ENCODE data around the gene FZD8.
A peak's percentile ranks its signal among the peaks of the same experiment; 100 is the strongest.

FZD8 gene

DNA sequence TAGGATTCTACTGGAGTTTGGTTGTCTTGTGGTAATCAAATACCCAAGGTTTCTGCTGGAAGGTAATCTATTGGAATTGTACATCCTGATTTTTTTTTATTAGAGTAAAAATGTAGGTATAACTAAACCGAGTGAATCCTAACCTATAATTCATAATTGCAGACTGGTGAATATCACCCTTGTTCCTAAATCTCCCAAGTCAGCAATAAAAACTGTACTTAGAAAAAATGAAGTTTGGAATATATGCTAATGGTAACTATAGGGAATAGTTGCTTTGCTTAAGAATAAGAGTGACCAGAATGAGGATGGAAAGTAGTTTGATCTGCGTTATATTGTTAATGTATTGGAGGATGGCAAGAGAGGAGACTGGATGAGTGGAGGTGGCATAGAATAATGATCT is 10.7 kb upstream of the FZD8 start:
- Mint-ChIP-seq H3K27me3 (peaks cover 22% of the 10 kb centered on the region), H3K4me1 (no peaks in the 10 kb centered on the region), H3K9me3 (no peaks in the 10 kb centered on the region), H3K27ac (peak overlapping the region in 1 of 2 donors; percentile 4), H3K4me3 (no peak overlapping the region)
- DNase-seq (no peak), ATAC-seq (no peak)

DNA sequence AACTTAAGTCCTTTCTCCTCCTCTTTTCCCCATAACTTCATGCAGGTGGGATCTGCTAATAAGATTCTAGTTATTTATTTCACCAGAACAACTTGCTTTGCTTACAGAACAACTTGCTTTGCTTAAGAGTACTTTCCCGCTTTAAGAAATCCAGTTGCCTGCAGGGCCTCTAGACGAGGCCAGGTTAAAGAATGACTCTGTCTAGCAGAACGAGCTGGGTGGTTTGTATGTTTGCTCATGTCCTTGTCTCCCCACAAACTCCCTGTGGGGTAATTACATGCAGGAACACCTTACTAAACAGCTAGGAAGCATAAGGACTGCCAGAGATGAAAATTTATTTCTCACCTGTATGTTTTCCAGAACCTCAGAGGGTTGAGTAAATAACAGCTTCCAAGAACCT is 8.8 kb upstream of the FZD8 start:
- DNase-seq = no peak
- Mint-ChIP-seq H3K9me3 (no peaks in the 10 kb centered on the region), H3K4me1 (no peaks in the 10 kb centered on the region), H3K4me3 (no peak overlapping the region), H3K27ac (no peak overlapping the region), H3K27me3 (peaks cover 20% of the 10 kb centered on the region)
- ATAC-seq = no peak

DNA sequence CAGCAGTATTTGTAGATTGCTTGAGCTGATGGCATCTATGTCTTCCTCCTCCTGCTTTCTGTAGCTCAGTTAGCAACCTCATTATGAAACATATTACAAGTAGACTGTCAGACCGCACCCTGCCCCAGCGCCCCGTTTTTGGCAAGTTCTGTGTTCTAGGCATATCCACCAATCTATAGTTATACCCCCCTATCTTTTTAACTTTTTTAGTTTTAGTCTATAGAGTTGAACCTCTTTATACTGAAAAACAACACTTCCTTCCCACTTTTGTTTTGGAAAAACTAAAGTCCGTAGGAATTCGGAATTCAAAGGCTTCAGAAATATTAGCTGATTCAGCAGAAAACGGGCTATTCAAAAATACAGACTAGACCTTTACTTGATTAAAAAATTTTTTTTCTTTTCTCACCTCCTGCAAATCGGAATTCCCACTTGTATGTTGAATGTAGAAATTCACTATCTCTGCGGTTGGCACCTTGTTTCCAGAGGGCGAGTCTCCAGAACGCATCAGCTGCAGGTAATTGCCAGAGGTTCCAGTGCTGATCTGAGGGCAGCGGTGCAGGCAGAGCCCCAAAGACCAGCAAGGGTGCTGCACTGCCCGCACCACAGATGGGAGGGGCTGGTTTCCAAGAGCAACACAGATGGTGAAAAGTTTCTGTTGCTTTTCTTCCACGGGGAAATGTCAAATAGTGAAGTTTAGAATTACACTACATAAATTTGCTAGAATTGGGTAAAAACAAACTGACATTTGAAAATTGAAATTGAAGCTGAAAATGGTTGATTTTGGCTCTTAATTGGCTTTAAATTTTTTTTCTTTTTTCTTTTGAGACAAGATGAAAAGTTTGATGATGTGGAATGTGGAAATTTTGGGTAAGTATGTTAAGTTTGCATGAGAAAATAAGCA is 2.2 kb upstream of the FZD8 start:
- Mint-ChIP-seq H3K27ac (no peak overlapping the region), H3K4me1 (peaks cover 41% of the 10 kb centered on the region), H3K27me3 (peaks cover 59% of the 10 kb centered on the region)

DNA sequence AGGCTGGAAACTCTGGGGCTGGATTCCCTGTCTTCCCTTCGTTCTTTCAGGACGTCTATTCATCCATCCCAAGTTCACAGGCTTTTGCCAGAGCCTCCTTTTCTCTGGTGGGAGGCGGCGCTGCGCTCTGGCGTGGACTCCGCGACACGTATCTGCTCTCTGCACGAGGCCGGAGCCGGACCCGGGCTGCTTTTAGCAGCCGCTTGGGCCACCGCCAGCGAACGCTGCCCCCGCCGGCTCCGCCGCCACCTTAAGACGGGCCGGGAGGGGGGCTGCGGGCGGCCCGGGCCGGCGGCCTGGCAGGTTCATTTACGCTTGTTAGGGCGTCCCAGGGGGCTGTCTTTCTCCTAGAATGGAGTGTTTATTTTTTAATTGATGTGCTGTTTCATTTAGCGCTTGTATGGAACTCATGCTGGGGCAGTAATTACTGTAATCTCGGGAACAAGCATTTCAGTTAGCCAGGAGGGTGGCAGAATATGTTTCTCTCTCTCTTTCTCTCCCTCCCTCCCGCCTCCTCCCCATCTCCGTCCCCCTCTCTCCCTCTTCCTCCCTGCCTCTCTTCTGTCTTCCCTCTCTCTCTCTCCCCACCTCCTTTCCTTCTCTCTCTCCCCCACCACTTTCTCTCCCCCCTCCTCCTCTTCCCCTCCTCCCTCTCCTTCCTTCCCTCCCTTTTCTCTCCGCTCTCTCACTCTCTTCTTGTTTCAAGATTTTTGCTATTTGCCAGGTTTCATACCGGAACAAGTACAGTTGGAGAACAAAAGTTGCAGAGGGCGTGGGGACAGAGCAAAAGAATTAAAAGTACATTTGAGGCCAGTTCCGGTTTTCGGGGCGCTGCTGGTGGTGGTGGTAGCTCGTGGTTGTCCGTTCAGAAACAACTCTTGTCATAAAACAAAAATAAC is 1.3 kb upstream of the FZD8 start:
- DNase-seq (peak; percentile 11), ATAC-seq (no peak)
- H3K4me3 Mint-ChIP-seq = peak overlapping the region; percentile 77 to 85
- H3K4me1 Mint-ChIP-seq = peaks cover 41% of the 10 kb centered on the region
- H3K27me3 Mint-ChIP-seq = peaks cover 68% of the 10 kb centered on the region
- no peak overlapping the region for H3K27ac Mint-ChIP-seq
- H3K9me3 Mint-ChIP-seq = no peaks in the 10 kb centered on the region

More for the DNA sequence above, 2.2 kb upstream of the FZD8 start:
- peak in 1 of 2 donors; percentile 12 for DNase-seq
- H3K9me3 Mint-ChIP-seq = no peaks in the 10 kb centered on the region
- H3K4me3 Mint-ChIP-seq = peak overlapping the region; percentile 77 to 85
- no peak for ATAC-seq

DNA sequence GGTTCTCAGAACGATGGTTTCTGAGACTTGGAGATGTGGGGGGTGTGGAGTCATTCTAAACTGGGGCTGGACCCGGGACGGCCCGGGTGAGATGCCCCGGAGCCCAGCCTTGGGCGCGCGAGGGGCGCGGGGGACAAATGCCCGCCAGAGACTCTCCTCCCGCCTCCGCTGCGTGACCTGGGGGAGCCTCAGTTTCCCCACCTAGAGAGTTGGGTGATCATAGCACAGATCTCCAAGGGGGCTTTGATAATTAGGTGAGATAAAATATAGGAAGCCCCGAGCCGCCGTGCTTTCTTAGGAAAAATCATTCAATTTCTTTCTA is 658 bp upstream of the FZD8 start:
- ATAC-seq = no peak
- Mint-ChIP-seq H3K27ac (no peak overlapping the region), H3K4me3 (peak overlapping the region; percentile 77 to 85), H3K4me1 (peaks cover 41% of the 10 kb centered on the region), H3K27me3 (peaks cover 74% of the 10 kb centered on the region), H3K9me3 (no peaks in the 10 kb centered on the region)
- DNase-seq = no peak

DNA sequence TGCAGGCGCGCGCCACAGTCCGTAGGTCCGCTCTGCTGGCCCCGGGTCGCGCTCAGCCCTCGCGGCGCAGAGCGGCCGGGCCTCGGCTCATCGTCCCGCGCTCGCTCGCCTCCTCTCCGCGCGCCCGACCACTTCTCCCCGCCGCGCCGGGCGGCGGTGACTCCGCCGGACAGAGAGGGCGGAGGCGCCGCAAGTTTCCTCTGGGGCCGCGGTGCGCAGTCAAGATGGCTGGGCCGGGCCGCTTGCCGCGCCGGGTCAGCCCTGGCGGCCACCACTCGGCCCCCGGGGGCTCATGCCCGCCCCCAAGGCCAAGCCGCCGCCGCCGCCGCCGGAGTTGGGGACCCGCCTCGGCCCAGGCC is 441 bp downstream of the FZD8 start:
- ATAC-seq = peak; percentile 33
- Mint-ChIP-seq H3K27me3 (peaks cover 85% of the 10 kb centered on the region), H3K4me1 (peaks cover 49% of the 10 kb centered on the region), H3K4me3 (peak overlapping the region; percentile 77 to 85), H3K27ac (no peak overlapping the region), H3K9me3 (no peaks in the 10 kb centered on the region)
- no peak for DNase-seq

DNA sequence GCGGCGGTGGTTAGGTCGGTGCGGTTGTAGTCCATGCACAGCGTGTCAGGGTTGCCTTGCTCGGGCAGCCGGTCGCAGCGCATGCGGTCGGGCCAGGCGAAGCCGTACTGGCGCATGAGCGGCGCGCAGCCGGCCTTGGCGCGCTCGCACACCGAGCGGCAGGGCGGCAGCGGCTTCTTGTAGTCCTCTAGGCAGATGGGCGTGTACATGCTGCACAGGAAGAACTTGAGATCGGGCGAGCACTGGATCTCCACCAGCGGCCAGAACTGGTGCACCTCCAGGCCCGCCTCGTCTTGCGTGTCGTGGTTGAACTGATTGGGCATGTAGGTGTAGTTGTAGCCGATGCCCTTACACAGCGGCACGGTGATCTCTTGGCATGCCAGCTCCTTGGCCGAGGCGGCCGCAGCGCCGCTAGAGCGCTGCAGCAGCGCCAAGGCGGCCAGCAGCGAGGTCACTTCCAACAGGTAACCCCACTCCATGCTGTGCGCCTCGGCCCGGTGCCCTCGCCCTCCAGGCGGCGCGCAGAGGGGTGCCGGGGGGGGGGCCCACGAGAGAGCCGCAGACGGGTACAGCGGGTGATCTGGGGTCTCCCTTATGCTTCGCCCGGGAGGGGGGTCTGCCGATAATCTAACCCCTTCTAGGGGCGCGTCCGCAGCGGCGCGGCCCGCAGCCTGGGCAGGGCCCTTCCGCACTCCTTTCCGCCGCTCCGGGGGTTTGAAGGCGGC is 983 bp downstream of the FZD8 start:
- no peak overlapping the region for H3K27ac Mint-ChIP-seq
- ATAC-seq (peak; percentile 61), DNase-seq (peak; percentile 50 to 60)
- peaks cover 91% of the 10 kb centered on the region for H3K27me3 Mint-ChIP-seq
- peaks cover 49% of the 10 kb centered on the region for H3K4me1 Mint-ChIP-seq
- H3K4me3 Mint-ChIP-seq = peak overlapping the region; percentile 68 to 81
- no peaks in the 10 kb centered on the region for H3K9me3 Mint-ChIP-seq

DNA sequence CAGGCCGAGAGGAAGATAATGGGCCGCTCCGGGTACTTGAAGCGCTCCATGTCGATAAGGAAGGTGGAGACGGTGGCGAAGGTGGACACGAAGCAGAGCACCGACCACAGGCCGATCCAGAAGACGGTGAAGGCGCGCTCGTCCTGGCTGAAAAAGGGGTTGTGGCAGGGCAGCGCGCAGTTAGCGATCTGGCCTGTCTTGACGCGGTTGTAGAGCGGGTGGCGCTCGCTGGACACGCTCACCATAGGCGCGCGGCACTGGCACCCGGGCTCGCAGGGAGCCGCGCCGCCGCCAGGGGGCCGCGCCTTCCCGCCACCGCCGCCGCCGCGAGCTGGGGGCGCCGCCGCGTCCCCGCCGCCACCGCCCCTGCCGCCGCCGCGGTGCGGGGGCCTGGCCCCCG is 1.6 kb downstream of the FZD8 start:
- no peak overlapping the region for H3K27ac Mint-ChIP-seq
- H3K4me3 Mint-ChIP-seq = peak overlapping the region; percentile 68 to 81
- DNase-seq = peak; percentile 42 to 45
- peak; percentile 60 for ATAC-seq
- no peaks in the 10 kb centered on the region for H3K9me3 Mint-ChIP-seq
- H3K27me3 Mint-ChIP-seq = peaks cover 96% of the 10 kb centered on the region
- peaks cover 49% of the 10 kb centered on the region for H3K4me1 Mint-ChIP-seq

DNA sequence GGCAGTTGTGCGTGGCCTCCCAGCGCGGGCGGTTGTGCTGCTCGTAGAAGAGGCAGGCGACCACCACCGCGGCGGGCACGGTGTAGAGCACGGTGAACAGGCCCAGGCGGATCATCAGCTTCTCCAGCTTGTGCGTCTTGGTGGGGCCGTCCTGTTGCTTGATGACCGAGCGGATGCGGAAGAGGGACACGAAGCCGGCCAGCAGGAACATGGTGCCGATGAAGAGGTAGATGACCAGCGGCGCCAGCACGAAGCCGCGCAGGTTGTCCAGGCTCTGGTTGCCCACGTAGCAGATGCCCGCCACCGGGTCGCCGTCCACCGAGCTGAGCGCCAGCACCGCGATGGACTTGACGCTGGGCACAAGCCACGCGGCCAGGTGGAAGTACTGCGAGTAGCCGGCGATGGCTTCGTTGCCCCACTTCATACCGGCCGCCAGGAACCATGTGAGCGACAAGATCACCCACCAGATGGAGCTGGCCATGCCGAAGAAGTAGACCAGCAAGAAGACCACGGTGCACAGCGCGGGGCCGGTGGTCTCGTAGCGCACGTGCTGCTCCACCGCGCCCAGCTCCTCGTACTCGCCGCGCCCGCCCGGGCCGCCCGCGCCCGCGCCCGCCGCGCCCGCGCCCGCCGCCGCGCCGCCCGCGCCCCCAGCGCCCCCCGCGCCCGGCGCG is 2.2 kb downstream of the FZD8 start:
- H3K27me3 Mint-ChIP-seq = peaks cover 90% of the 10 kb centered on the region
- ATAC-seq (no peak), DNase-seq (peak in 1 of 2 donors; percentile 12)
- H3K27ac Mint-ChIP-seq = no peak overlapping the region
- peak overlapping the region; percentile 72 to 81 for H3K4me3 Mint-ChIP-seq
- H3K4me1 Mint-ChIP-seq = peaks cover 49% of the 10 kb centered on the region
- no peaks in the 10 kb centered on the region for H3K9me3 Mint-ChIP-seq

DNA sequence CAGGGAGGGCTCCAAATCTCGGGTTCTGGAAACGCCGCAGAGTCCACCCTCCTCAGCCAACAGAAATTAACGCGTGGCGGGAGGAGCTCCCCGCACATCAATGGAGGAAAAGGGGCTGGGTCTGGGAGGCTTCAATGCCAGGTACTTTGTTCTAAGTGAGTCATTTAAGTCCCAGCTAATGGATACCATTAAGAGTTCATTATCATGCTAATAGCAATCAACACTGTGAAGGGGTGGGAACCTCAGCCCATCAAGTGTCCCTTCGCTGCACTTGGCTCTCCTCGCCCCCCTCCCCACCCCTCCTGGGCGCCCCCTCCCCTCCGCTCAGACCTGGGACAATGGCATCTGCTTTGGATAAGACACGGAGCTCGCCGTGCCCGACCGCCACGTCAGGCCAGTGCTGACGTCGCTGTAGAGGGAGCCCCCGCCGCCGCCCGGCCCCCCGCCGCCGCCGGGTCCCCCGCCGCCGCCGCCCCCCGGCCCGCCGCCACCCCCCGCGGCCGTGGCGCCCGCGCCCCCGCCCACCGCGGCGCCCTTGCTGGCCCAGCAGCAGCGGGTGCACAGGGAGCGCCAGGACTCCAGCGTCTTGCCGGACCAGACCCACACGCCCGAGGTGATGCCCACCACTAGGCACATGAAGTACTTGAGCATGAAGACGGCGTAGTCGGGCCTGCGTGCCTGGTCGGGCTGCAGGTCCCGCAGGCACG is 2.9 kb downstream of the FZD8 start:
- H3K27me3 Mint-ChIP-seq = peaks cover 84% of the 10 kb centered on the region
- peaks cover 48% of the 10 kb centered on the region for H3K4me1 Mint-ChIP-seq
- no peaks in the 10 kb centered on the region for H3K9me3 Mint-ChIP-seq
- H3K27ac Mint-ChIP-seq = no peak overlapping the region
- ATAC-seq (no peak), DNase-seq (no peak)
- peak overlapping the region; percentile 57 to 72 for H3K4me3 Mint-ChIP-seq

DNA sequence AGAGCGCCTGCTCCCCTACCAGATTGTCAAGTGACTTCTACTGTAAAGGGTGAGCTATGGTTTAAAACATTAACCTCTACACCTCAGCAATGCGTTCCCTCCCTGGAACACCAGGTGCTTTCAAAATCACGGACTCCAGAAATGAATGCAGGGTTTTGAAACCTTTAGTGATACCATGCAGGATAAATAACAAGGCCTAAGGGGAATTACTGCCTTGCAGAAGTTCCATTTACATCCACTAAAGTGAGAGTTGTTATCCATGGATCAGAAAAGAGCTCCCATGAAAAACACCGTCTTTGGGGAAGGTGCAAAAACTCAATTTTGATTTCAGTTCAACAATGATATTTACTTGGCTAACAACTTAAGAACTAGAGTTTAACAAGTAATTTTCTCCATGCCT is 4.0 kb downstream of the FZD8 start:
- no peaks in the 10 kb centered on the region for H3K9me3 Mint-ChIP-seq
- peaks cover 37% of the 10 kb centered on the region for H3K4me1 Mint-ChIP-seq
- no peak overlapping the region for H3K27ac Mint-ChIP-seq
- ATAC-seq (no peak), DNase-seq (no peak)
- H3K4me3 Mint-ChIP-seq = no peak overlapping the region
- H3K27me3 Mint-ChIP-seq = peaks cover 76% of the 10 kb centered on the region

DNA sequence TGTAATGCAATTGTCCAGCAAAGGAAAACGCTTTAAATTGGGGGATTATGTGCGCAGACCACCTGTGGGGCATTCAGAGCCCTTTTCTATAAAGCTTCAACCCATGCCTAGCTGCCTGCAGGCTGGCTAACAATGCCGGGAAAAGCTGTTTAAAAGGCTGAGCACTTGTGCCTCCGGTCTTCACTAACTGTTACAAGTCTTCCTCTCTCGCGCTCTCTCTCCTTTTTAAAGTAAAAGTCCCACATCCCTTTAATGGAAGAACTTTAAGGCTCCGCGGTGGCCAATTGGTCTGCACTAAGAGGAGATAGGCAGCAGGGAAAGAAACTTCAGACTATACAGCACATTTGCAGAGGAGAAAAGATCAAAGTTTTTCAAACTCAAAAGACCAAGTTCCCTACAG is 4.6 kb downstream of the FZD8 start:
- no peak for ATAC-seq
- H3K4me1 Mint-ChIP-seq = peaks cover 31% of the 10 kb centered on the region

DNA sequence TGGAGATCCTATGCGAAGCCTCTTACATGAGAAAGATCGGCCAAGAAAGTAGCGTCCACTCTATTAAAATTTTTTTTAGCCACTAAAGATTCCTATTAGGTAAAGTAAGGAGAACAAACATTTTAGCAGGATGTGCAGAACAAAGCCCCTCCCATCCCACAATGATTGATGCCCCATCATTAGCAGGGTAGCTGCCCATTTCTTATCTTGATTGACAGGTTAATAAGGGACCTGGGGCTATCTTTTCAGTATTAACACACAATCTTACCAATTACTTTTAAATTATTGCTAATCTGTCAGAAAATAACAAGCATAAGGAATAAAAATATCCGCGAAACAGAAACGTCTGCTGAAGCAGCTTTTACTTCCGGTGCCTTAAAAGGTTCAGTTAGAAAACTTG is 5.1 kb downstream of the FZD8 start:
- no peak for ATAC-seq
- Mint-ChIP-seq H3K27ac (no peak overlapping the region), H3K4me3 (no peak overlapping the region), H3K4me1 (peaks cover 26% of the 10 kb centered on the region), H3K27me3 (peaks cover 69% of the 10 kb centered on the region), H3K9me3 (no peaks in the 10 kb centered on the region)
- no peak for DNase-seq

More for the DNA sequence above, 4.6 kb downstream of the FZD8 start:
- Mint-ChIP-seq H3K27me3 (peaks cover 75% of the 10 kb centered on the region), H3K4me3 (no peak overlapping the region), H3K27ac (no peak overlapping the region), H3K9me3 (no peaks in the 10 kb centered on the region)
- DNase-seq = no peak

DNA sequence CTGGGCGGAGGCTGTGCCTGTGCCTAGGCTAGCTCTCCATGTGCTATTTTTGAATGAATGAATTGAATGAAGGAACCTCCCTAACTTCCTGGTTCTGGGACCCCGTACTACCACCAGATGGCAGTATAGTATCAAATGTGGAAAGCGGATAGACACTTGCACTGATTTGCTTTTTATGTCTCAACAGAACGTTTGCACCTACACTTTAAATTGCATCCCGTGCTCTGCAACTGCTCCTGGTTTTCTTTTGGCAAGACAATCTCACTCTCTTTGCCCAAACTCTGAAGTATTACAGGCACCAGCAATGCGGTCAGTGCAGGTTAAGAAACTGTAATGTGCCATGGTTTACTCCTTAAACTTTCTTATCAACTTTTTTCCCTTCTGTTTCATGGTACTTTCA is 6.5 kb downstream of the FZD8 start:
- Mint-ChIP-seq H3K9me3 (no peaks in the 10 kb centered on the region), H3K27me3 (peaks cover 60% of the 10 kb centered on the region), H3K4me3 (no peak overlapping the region), H3K4me1 (peaks cover 18% of the 10 kb centered on the region), H3K27ac (no peak overlapping the region)
- DNase-seq (peak; percentile 43 to 46), ATAC-seq (peak; percentile 70)

All from stimulated activated naive CD8-positive, alpha-beta T cell treated with anti-CD3 and anti-CD28 coated beads, Interleukin-15, amount 100 ng/mL, for 72 hours (primary cell).